GM18868 (cell line): ENCODE data around the gene THRA.
A peak's percentile ranks its signal among the peaks of the same experiment; 100 is the strongest.
"Not testable (repeated sequence)": the region's sequence is repeated elsewhere in the genome, so short reads cannot be mapped to it uniquely, and the experiment has no call there.

Experiments used
- ATAC-seq: cut with Tn5 transposase; IDR thresholded peaks from one replicate; pipeline ENCODE4 v1.9.1; 2021; ENCODE audit warnings: mild to moderate bottlenecking, moderate library complexity; ENCODE audit not compliant: unreplicated experiment

The THRA gene

DNA sequence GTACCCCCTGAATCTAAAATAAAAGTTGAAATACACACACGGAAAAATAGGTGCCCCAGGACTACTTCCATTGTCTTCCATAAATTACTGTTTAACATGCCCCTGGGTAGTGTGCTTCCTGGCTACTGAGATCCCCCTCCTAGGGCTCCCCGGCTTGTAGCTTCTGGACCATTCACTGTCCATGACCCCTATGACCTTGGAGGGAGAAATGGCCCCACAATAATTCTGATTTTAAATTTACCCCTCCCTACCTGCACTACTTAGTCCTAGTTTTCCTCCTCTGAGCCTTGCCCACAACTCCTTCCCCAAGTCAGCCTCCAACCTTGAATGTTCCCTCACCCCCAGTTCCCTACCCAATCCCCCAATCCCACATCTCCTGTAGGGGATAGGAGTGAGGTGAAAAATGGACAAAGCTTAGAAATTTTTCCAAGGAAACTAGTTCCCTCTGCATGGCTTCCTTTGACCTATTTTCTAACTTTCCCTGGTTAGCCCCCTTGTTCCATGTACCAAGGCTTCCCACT is 49.5 kb downstream of the THRA start:
- no peak for ATAC-seq

DNA sequence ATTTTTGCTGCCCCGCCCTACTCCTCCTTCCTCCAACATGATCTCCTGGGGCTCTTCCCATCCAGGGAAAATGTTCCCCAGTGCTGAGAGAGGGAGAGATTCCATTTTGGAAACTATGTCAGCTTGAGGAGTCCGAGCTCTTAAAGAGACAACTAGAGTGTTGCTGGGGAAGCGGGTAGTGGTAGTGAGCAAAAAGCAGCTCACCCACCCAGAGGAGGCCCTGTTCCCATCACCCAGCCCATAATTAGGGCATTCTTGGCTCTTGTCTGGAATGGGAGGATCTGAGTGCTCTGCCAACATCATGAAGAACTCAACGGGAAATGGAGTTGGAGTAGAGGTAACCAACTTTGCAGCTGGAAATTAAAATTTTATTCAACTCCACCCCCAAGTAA is 49.9 kb downstream of the THRA start:
- no peak for ATAC-seq

DNA sequence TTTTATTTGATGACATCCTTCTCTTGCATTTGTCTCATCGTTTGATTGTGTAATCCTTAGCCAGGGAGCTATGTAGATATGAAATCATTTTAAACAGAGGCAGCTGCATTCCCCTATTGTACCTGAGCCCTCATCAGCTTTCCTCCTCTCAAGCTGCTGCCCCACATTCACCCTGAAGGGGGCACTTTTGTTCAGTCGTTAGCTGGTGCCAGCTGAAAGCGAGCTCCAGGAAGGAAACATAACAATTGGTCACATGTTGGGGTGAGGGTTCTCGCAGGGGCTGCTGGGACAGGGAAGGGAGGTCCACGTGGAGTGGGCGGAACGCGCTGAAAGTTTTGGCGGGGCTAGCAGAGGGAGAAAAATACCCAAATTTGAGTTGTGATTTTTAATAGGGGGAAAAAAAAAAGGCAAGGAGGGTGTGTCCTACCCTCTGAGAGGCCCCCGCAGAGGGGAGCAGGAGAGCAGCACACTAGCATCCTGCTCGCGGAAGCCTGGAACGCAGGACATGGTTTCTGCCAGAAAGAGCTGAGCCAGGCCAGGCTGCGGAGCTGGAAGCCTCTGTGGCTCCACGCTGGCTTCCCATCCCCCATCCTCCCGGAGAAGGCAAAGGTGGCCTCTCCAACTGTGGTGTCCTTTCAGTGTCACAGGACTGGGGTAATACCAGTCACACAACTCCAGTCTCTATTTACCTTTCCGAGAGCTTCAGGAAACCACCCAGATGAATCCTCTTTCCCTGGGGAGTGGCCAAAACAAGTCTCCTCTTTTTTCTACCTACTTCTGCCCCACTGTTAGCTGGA is 50.5 kb downstream of the THRA start:
- ATAC-seq, result peak; percentile 74

DNA sequence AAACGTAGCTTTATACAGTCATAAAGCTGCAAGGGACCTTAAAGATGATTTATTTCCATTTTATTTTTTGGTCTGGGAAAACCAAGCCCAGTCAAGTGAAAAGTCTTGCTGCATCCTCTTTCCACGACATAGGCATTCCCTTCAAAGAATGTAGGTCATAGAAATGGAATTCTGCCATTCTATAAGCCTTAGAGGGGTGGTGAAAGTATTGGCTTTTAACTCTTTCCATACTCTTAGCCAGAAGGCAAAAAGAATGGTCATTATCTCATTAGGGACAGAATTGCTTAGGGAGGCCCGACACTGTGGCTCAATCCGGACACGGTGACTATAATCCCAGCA is 51.1 kb downstream of the THRA start:
- ATAC-seq, result no peak

DNA sequence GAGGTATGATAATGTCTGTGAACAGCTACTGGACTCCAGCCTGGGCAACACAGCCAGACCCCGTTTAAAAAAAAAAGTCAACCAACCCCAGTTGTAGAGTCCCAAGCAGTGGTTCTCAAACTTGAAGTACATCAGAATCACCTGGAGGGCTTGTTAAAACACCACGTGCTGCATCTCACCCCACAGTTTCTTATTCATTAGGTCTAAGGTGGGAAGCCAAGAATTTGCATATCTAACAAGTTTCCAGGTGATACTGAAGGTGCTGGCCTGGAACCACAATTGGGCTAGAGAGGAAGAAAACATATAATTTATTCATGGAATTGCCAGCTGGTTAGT is 52.3 kb downstream of the THRA start:
- ATAC-seq, result no peak

DNA sequence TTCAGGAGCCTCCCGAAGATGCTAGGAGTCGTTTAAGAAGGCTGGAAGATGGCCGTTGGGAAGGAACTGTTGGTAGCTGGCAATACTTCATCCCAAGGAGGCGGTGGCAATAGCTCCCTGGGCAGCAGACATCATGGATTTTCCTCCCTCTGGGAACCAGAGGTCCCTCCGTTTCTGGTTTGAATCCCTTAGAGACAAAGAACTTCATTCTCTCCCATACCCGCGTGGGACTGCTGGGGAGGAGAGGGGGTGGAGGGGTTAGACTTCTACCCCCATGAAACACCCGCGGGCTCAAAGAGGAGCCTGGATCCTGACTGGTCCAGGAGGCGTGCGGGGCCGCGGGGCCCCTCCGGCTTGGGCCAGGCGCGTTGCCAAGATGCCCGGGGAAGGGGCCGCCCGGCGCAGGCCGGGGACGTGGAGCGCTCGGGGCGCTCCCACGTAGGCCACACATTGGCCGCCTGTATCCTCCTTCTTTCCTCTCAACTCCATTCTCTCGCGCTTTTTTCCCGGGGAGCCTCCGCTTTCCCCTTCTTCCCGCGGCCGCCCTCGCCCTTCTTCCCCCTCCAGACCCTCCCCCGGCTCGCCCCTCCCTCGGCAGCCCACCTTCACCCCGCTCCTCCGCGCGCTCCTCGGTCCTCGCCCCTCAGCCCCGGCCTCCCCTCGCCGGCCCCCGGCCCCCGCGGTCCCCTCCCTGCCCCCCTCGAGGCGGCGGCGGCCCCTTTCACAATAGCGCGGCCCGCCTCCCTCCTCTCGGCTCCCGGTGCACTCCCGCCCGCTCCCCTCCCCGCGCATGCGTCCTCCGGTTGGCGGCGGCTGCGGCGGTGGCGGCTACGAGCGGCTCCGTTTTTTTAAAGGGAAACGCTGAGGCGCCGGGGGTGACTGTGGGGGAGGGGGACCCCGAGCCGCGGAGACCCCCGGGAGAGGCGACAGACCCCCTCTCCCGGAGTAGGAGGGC is 58.7 kb downstream of the THRA start, which contains the start of gene MSL1:
TSS of gene MSL1 (plus strand) at position 791 of the 955 bp plus-strand sequence. CDS start 642 bp downstream, outside the sequence.
- peak; percentile 59 for ATAC-seq

DNA sequence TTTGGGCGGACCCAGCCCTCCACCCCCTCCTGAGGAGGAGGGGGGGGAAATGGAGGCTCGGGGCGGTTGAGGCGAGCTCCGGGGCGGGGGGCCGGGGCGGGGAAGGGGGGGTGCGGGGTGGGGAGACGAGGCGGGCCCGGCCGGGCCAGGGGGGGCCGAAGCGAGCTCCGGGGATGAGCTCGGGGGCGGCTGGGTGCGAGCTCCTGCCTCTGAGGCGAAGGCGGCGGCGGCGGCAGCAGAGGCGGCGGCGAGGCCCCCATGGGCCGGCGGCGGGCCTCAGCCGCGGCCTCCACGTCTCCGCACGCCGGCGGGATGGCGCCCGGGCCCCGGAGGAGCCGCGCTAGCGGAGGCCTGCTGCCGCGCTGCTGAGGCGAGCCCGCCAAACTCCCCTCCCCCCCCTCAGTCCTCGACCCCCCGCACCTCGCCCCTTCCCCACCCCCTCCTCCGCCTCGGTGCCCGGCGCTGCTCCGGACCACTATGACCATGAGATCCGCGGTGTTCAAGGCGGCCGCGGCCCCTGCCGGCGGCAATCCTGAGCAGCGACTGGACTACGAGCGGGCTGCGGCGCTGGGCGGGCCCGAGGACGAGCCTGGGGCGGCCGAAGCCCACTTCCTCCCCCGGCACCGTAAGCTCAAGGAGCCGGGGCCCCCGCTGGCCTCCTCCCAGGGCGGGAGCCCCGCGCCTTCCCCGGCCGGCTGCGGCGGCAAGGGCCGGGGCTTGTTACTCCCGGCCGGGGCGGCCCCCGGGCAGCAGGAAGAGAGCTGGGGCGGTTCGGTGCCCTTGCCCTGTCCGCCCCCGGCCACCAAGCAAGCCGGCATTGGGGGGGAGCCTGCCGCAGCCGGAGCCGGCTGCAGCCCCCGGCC is 59.6 kb downstream of the THRA start:
- ATAC-seq, result peak; percentile 36

DNA sequence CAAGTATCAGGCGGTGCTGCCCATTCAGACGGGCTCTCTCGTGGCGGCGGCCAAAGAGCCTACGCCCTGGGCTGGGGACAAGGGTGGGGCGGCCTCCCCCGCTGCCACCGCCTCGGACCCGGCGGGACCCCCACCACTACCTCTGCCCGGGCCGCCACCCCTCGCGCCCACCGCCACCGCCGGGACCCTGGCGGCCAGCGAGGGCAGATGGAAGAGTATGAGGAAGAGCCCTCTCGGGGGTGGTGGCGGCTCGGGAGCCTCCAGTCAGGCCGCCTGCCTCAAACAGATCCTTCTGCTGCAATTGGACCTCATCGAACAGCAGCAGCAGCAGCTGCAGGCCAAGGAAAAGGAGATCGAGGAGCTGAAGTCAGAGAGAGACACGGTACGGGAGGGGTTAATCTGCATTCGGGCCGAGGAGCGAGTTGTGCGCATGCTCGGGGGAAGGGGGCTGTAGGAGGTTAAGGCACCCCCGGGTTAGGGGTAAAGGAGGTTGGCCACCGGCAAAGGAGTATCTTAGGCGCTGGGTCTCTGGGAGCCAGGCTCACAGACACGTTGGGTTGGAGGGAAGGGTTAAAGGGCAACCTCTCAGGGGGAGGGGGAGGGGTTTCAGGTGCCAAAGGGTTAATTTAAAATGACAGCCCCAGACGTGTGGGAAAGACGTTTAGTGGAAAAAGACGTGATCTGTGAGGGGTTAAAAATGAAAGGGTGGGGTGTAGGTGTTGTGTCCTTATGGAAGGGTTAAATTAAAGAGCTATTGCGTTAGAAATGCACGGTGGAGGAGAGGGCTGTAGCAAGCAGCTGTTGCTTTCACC is 60.4 kb downstream of the THRA start:
- ATAC-seq, result peak; percentile 25

DNA sequence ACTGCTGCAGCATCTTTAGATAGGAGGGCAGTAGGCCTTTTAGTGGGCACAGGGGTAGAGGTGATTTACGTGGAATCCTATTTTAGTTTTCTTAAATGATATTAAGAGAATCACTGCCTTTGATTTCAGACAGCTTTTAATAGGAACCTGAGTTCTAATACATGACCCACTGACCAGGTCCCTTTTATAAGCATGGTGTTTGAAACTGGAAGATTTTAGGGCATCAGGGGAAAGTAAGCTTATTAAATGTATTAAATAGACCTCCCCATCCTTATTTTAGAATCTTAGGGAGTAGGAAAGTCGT is 61.0 kb downstream of the THRA start:
- ATAC-seq, result no peak

DNA sequence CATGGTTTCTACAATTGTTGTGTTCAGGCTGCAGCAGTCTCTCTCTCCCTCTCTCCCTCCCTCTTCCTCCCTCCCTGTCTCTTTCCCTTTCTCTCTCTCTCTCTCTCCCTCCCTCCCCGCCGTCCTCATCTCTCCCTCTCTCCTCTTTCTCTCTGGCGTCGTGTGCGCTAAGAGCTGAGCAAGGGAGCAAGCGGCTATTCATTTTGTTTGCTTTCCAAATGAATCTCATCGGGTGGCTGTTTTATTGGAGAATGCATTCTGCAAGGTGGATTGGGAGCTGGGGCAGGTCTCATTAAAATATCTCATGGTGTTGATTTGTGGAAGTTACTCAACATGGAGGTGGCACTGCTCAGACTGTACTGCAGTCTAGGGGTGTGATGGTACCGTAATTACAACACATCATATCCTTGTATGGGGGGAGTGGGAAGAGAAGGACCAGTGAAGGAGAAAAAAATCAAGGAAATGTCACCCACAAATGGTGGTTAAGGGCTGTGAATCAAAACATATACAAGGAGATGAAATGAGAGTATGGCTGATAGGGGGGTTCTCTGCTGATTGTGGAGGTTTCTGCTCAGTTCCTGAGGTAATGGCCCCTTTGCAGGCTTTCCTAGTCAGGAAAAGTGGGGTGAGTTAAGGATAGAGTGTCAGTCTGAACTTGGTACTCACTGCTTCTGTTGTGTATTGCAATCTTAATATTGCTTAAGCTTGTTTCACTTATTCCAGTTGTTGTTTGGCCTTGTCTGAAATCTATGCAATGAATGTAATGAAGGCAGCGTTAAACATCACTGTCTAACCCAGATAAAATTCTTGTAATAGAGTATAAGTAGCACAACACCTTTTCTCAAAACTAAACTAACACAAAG is 61.7 kb downstream of the THRA start:
- ATAC-seq, result no peak

DNA sequence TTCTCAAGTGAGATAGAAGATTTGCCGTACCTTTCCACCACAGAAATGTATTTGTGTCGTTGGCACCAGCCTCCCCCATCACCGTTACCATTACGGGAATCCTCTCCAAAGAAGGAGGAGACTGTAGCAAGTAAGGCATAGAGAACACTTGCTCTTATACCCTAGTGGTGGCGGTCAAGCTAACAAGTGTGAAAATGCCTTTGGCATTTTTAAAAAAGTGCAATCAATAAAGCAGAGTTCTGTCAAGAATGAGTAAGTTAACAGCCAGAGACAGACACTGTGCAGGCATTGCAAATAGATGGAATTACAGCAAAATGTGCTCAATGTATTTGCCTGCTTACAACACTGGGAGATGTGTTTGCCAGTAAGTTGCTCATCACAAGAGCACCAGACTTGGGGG is 66.7 kb downstream of the THRA start:
- no peak for ATAC-seq

DNA sequence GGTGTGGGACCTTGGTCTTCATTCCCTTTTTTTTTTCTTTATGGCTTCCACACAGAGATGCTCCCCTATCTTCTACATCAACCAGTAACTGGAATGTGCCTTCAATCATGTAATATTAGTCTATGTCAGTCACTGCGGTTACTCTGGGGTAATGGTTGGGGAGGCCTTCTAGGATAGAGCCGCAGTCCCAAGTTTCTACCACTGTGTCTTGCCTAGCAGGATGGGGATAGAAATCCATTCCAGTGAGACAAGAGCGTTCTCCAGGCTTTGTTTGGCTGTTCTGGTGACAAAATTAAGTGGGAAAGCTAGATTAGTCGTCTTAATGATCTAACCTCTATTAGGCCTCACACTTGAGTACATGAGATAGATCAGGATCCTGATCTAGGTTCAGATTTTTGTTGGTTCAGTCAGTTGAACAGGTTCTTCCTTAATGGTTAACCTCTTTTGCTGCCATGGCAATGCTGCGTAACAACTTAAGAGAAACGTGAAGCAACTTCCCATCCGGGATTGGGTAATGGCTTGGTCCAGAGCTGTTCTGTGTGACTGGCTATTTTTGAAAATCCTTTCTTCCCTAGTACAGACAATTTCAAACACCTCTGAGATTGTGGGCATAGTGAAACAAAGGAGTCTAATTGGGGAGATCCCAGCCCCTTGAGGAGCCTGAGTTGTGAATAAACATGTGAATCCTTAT is 67.7 kb downstream of the THRA start:
- no peak for ATAC-seq

DNA sequence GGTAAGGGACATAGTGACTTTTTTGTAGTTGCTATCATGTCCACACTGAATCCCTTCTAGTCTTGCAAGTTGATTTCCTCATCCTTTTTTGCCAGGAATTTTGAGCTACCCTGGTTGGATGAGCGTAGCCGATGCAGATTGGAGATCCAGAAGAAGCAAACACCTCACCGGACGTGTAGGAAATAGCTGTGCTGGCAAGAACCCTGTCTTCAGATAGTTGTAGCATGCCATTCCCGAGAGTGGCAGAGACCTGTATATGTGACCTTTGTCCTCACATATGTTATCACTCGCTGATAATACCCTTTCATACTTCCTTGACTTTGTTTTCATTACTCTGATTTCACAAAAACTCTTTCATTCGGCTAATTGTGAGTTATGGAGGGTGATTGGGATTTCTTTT is 71.4 kb downstream of the THRA start:
- ATAC-seq, result no peak

DNA sequence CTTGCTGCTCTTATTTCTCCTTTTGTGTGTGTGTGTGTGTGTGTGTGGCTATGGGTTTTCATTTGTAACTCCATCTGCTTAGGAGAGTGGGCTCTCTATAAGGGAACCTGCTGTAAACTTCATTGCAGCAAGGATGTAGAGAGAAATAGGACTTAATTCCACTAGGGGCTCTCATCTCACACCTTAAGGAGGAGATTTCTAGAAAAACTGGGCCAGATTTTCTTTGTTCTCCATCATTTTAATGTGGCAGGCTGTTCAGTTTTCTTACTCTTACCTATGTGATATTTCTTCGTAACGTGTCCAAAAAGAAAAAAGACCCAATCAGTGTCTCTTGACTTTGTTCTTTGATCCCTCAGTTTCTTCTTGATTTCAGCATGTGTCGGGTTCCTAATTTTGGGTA is 73.1 kb downstream of the THRA start:
- ATAC-seq, result no peak

DNA sequence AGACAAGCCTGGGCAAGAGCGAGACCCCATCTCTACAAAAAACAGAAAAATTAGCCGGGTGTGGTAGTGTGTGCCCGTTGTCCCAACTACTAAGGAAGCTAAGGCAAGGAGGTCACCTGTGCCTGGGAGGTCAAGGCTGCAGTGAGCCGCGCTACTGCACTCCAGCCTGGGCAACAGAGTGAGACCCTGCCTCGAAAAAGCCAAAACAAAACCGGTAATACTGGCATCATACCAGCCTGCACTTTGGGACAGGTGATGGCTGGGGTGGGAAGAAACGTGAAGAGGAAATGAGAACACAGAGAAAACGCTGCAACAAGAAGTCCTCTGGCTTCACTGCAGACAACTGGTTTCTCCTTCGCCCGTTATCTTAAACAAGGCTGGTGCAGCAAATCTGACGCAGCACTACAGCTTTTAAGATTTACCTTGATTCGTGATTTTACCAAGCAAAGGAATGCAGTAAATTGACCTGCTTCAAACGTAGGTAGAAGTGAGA is 76.8 kb downstream of the THRA start:
- peak; percentile 15 for ATAC-seq

DNA sequence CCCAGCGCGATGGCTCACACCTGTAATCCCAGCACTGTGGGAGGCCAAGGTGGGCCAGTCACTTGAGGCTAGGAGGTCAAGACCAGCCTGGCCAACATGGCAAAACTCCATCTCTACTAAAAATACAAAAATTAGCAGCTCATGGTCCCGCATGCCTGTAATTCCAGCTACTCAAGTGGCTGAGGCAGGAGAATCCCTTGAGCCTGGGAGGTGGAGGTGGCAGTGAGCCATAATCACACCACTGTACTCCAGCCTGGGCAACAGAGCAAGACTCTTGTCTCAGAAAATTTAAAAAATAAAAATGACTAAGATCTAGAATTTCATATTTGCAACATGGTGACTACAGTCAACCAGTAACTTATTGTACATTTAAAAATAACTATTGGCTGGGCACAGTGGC is 80.4 kb downstream of the THRA start:
- ATAC-seq, result not testable (repeated sequence)
